Activated B cell treated with CpG ODN at 0.5 μM for 24 hours (primary cell): ENCODE data around the gene AAMP. TPM values are rescaled to one million over a fixed set of nuclear protein-coding genes. Genes with fewer than 3 reads are reported as not detected.

ENCODE experiments used
- ATAC-seq: fragments of 200-7000 bp; cut with Tn5 transposase; one replicate; pipeline ENCODE4 v1.10.0; 2021; ENCODE audit warnings: low read depth, mild to moderate bottlenecking, moderate library complexity
- CTCF ChIA-PET: fragments of 350-600 bp; sonication (Branson Sonifier 250); formaldehyde crosslinking; loops from one replicate; lab custom pipeline; 2021; ENCODE audit warnings: antibody characterized with exemption; lab: Charles Lee
- POLR2A ChIA-PET: fragments of 350-600 bp; sonication (Branson Sonifier 250); formaldehyde crosslinking; loops from one replicate; lab custom pipeline; 2021; ENCODE audit warnings: antibody characterized with exemption; lab: Charles Lee
- DNase-seq: peaks from one replicate; pipeline ENCODE4 v3.0.0; 2022
- H3K27ac Mint-ChIP-seq: one replicate; pipeline ENCODE4 v1.8.0; 2020; ENCODE audit warnings: mixed read lengths
- H3K27me3 Mint-ChIP-seq: one replicate; pipeline ENCODE4 v1.8.0; 2021; ENCODE audit warnings: mixed read lengths
- H3K36me3 Mint-ChIP-seq: one replicate; pipeline ENCODE4 v1.8.0; 2021; ENCODE audit warnings: low read depth, mixed read lengths
- H3K4me1 Mint-ChIP-seq: one replicate; pipeline ENCODE4 v1.8.0; 2021; ENCODE audit warnings: mixed read lengths
- H3K4me3 Mint-ChIP-seq: one replicate; pipeline ENCODE4 v1.8.0; 2020; ENCODE audit warnings: mild to moderate bottlenecking, mixed read lengths
- H3K9me3 Mint-ChIP-seq: one replicate; pipeline ENCODE4 v1.8.0; 2020; ENCODE audit warnings: mixed read lengths
- CTCF ChIP-seq: fragments of 200-600 bp; IDR thresholded peaks from one replicate; pipeline ENCODE4 v1.8.0; 2022; ENCODE audit warnings: antibody characterized with exemption, mild to moderate bottlenecking
- intact Hi-C: fragments of 100-400 bp; cut with micrococcal nuclease; formaldehyde crosslinking; loops from one replicate; pipeline ENCODE4 v1.15.1; 2024
- total RNA-seq: library from RNA; stranded (reverse); gene quantifications from 2 replicates; pipeline ENCODE4 v1.2.3, GENCODE V29; 2022

AAMP gene
- total RNA-seq, 1 donor from 2014 or later: 63.4 TPM

GRCh38 chr2:218307415-218308090 is 37.6 kb upstream of the AAMP start:
- intact Hi-C loops: no loop called here
- Mint-ChIP-seq H3K9me3 (no peaks in the 10 kb centered on the region), H3K27ac (no peak overlapping the region), H3K36me3 (no peaks in the 10 kb centered on the region), H3K4me1 (no peaks in the 10 kb centered on the region), H3K4me3 (no peak overlapping the region), H3K27me3 (no peaks in the 10 kb centered on the region)
- CTCF ChIA-PET: interaction anchor here (1.7 kb wide), 1 partner anchor 49 kb away, joined by 6 read pairs; the partner anchor contains the start of gene CATIP
- DNase-seq (no peak), ATAC-seq (no peak)
- TF ChIP-seq CTCF: no peak
- POLR2A ChIA-PET: no interaction called here

- Mint-ChIP-seq H3K4me3 (no peak overlapping the region), H3K27me3 (no peaks in the 10 kb centered on the region), H3K4me1 (peaks cover 3% of the 10 kb centered on the region), H3K9me3 (no peaks in the 10 kb centered on the region), H3K36me3 (no peaks in the 10 kb centered on the region), H3K27ac (no peak overlapping the region)
- no peak for TF ChIP-seq CTCF
- no peak for DNase-seq
- ATAC-seq: no peak
- ChIA-PET POLR2A (no interaction called here), CTCF (interaction anchor here (1.7 kb wide), 1 partner anchor 50 kb away, joined by 6 read pairs; the partner anchor contains the start of gene CATIP)
- intact Hi-C loops: no loop called here
Observed at GRCh38 chr2:218306184-218306920, 36.4 kb upstream of the AAMP start.

- no peaks in the 10 kb centered on the region for H3K36me3 Mint-ChIP-seq
- ATAC-seq: no peak
- H3K4me1 Mint-ChIP-seq: peaks cover 6% of the 10 kb centered on the region
- intact Hi-C loops: no loop called here
- no peak for TF ChIP-seq CTCF
- DNase-seq: no peak
- ChIA-PET CTCF (interaction anchor here (0.6 kb wide), 1 partner anchor 16 kb away, joined by 3 read pairs; no protein-coding TSS in a partner anchor), POLR2A (no interaction called here)
- H3K9me3 Mint-ChIP-seq: no peaks in the 10 kb centered on the region
- H3K4me3 Mint-ChIP-seq: no peak overlapping the region
- no peak overlapping the region for H3K27ac Mint-ChIP-seq
- no peaks in the 10 kb centered on the region for H3K27me3 Mint-ChIP-seq
Observed at GRCh38 chr2:218305383-218305782, 35.4 kb upstream of the AAMP start.

- H3K36me3 Mint-ChIP-seq: no peaks in the 10 kb centered on the region
- H3K27me3 Mint-ChIP-seq: no peaks in the 10 kb centered on the region
Observed at GRCh38 chr2:218301176-218301819, 31.4 kb upstream of the AAMP start.

More at GRCh38 chr2:218301176-218301819, 31.4 kb upstream of the AAMP start:
- no peaks in the 10 kb centered on the region for H3K9me3 Mint-ChIP-seq
- DNase-seq: peak; percentile 61
- POLR2A ChIA-PET: interaction anchor here (1.9 kb wide), 1 partner anchor 95 kb away, joined by 8 read pairs; no protein-coding TSS in a partner anchor
- H3K27ac Mint-ChIP-seq: peak overlapping the region; percentile 53
- CTCF ChIA-PET: interaction anchor here (0.7 to 3.6 kb wide), 14 partner anchors 9 to 94 kb away, joined by 3 to 54 read pairs (median 4); partner anchors contain the start of genes CATIP and TMBIM1
- peaks cover 8% of the 10 kb centered on the region for H3K4me1 Mint-ChIP-seq
- ATAC-seq: peak; percentile 99
- H3K4me3 Mint-ChIP-seq: no peak overlapping the region
- intact Hi-C loops: loop anchor here (1.0 to 2.0 kb wide), 8 partner anchors 9 to 546 kb away; partner anchors contain the start of genes CATIP and TMBIM1
- TF ChIP-seq CTCF: no peak
